VCaP (cell line): ENCODE data around the gene NUCKS1.

Experiments
- H3K27ac ChIP-seq: fragments of 450-650 bp; 2 replicates; pipeline ENCODE4 v1.5.1; 2017
- TF ChIP-seq, protein P1 (sequence below): fragments of 450-650 bp; conservative IDR thresholded peaks from 2 replicates; pipeline ENCODE4 v1.5.1; 2017; ENCODE audit warnings: mild to moderate bottlenecking, moderate library complexity

NUCKS1 gene

DNA sequence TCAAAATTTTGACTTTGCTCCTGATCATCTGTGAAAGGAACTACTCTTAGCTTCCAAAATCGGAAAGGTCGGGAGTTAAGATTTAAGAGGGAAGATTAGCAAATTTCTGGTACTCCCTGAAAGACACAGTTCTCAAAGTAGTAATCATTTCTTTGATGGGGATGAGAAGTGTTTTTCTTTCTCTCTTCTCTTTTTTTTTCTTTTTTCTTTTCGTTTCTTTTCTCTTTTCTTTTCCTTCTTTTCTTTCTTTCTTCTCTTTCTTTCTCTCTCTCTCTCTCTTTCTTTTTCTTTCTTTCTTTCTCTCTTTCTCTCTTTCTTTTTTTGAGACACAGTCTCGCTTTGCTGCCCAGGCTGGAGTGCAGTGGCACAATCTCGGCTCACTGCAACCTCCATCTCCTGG, 30.4 kb upstream of the NUCKS1 start:
- TF ChIP-seq, protein P1, sequence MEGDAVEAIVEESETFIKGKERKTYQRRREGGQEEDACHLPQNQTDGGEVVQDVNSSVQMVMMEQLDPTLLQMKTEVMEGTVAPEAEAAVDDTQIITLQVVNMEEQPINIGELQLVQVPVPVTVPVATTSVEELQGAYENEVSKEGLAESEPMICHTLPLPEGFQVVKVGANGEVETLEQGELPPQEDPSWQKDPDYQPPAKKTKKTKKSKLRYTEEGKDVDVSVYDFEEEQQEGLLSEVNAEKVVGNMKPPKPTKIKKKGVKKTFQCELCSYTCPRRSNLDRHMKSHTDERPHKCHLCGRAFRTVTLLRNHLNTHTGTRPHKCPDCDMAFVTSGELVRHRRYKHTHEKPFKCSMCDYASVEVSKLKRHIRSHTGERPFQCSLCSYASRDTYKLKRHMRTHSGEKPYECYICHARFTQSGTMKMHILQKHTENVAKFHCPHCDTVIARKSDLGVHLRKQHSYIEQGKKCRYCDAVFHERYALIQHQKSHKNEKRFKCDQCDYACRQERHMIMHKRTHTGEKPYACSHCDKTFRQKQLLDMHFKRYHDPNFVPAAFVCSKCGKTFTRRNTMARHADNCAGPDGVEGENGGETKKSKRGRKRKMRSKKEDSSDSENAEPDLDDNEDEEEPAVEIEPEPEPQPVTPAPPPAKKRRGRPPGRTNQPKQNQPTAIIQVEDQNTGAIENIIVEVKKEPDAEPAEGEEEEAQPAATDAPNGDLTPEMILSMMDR: no peak
- no peak overlapping the region for H3K27ac ChIP-seq

DNA sequence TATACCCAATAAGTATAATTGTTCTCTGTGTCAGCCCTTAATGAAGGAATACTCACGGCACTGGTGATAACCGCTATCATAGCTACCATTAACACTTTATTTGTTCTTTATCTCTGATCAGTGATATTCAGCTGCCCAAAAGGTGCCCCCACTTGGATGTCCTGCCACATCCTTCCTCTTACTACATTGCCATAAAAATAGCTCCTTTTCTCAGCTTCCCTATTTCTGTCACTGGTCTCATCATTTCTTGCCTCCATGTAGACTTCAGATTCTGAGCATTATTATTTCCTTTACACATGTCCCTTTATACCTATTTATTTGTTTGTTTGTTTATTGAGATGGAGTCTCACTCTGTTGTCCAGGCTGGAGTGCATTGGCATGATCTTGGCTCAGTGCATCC, 28.0 kb upstream of the NUCKS1 start:
- no peak overlapping the region for H3K27ac ChIP-seq
- TF ChIP-seq, protein P1: no peak

DNA sequence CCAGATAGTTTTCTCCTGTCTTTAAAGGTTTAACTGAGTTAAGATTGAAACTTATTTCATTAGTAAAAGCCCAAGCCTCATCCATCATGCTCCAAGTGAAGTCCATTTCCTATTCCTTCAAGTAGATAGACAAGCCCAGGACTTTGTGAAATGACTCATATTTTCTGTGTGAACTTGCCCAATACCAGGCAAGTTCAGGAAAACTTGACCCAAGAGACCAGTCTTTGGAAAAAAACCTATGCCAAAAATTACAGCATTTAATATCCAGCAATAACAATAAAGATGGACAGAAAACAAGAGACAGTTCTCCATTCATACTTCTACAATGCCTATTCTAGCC, 25.7 kb upstream of the NUCKS1 start:
- no peak overlapping the region for H3K27ac ChIP-seq
- TF ChIP-seq, protein P1: no peak

DNA sequence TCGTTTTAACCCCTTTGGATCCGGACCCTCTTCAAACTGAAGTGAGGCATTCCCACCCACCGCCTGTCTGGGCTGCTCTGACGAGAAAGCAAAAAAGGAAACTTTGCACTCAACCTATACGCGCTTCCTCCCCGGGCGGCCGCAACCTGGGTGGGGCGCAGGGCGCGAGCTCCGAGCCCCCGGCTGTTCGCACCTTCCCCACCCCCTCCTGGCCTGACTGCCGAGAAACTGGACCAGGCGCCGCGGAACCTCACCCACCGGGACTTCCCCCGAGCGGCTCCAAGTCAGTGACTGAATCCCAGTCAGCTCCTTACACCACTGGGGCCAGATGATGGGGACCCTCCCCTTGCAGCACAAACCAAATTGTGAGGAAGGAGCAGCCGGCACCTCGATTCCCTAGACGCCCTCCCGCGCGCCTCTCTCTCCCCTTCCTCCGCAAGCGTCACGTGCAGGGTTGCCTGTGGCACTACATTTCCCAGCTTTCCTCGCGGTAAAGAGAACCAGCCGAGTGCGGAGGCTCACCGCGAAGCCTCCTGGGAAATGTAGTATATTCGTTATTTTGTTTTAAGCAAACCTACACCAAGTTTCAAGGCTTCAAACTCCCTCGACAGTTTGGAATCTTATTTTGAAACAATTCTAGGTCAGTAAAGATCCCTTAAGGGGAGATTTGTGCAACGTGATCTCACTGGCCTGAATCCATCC, 25.2 kb upstream of the NUCKS1 start, which contains the start of gene RAB29:
Gene RAB29, minus strand, starts transcription at position 468 of the 702 bp plus-strand sequence. CDS start 526 bp downstream, outside the sequence.
- TF ChIP-seq, protein P1: no peak
- peak within 1 kb of the TSS; percentile 56; the same call in 1 of the 2 replicates for H3K27ac ChIP-seq

DNA sequence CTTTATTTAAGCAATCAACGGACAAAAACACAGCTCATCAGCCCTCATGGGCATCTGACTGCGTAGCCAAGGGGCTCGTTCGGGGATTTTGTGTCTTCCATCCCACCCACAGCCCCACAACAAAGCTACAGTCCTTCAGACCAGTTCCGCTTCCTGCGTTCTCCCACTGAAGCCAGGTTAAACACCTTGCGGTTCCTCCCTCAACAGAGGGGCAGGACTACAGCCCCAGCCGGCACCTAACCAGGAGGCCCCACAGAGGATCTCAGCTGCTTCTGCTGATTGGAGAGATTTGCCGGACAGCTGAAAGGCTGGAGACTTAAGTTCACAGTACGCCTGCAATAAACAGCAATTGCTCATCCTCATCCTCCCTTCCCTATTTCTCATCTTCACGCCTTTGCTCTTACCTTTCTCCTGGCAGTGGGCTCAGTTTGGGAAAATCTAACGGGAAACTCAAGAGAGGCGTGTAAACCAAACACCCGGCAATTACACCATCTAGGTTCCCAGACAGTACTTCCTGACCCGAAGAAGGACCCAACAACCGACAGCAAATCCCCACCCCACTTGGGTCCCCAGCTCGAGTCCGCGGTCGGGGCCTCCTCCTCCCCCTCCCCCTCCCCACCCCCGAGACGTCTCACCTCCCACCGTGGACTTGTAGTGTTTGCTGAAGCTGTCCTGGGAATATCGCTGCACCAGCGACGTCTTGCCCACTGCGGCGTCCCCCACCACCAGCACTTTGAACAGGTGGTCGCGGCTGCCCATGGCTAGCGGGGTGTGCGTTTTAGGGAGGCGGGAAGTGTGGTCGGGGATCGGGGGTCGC, 24.4 kb upstream of the NUCKS1 start:
- peak overlapping the region; percentile 56; the same call in 1 of the 2 replicates for H3K27ac ChIP-seq
- TF ChIP-seq, protein P1: no peak

DNA sequence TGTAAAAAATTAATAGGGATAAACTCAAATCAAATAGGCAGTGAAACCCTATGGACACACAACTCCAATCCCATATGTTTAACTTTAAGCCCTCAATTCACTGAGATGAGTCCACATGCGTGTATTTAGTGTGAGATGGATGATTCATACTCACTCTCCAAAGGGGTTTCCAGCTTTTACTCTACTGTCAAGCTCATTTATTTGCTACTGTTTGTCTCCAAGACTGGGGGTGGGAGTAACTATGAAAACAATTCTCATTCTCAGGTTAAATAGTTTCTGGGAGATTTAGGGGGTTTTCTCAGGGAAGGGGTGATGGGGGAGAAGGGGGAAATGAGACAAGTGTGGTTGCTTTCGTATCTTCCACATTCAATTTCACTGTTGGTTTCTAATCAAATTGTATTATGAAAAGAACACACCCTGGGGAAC, 22.6 kb upstream of the NUCKS1 start:
- no peak overlapping the region for H3K27ac ChIP-seq
- TF ChIP-seq, protein P1: no peak

DNA sequence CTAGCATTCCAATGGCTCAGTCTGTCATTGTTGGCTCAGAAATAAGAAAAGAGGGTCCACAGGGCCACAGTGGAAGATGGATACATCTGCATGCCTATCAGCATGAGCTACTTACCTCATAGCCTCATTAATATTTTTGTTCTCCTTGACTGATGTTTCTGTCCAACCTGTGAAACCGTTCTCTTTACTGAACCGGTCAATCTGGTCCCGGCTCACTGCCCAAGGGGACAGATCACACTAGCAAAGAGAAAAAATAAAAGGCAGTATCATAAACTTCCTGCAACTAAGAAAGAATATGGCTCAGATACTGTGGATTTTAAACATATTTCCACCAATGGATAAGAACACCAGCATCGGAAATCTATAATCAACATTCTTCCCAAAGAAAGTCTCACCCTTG, 20.6 kb upstream of the NUCKS1 start:
- TF ChIP-seq, protein P1: no peak
- 0 out of 2 replicates have a peak overlapping the region, but pooled peaks have one; percentile 4 for H3K27ac ChIP-seq
